GM12865 (cell line): Measurements from ENCODE around the gene CEP192.
"Not testable (repeated sequence)": the region's sequence is repeated elsewhere in the genome, so short reads cannot be mapped to it uniquely, and the experiment has no call there.

Experiments used
- DNase-seq: peaks from one replicate; pipeline ENCODE4 v3.0.0; 2010; ENCODE audit warnings: low read depth
- H3K4me3 ChIP-seq: 2 replicates; pipeline ENCODE4 v1.5.1; 2011; ENCODE audit warnings: mild to moderate bottlenecking, low read depth, low read length, control low read depth
- CTCF ChIP-seq: IDR thresholded peaks from 2 replicates; pipeline ENCODE4 v1.5.1; 2011; ENCODE audit warnings: low read length, control low read depth, low read depth, inconsistent platforms; ENCODE audit not compliant: insufficient read depth; ENCODE audit errors: missing control alignments

The CEP192 gene

GRCh38 chr18:13077473-13077872 is 86.3 kb downstream of the CEP192 start:
- no peak for DNase-seq
- no peak overlapping the region for H3K4me3 ChIP-seq
- no peak for TF ChIP-seq CTCF

- not testable (repeated sequence) for H3K4me3 ChIP-seq, DNase-seq
Measured at GRCh38 chr18:13078065-13078464, 86.9 kb downstream of the CEP192 start.

DNA sequence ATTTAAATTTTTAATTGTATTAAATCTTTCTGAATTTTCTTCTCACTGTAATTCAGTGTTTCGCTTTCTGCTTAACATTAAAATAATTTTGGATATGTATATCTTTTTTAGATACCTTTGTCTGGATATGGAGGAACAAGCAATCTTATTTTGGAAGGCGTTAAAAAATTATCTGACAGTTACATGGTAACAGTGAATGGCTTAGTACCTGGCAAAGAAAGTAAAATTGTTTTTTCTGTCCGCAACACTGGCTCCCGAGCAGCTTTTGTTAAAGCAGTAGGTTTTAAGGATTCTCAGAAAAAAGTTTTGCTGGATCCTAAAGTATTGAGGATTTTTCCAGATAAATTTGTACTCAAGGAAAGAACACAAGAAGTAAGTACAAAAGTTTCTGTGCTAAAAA is 95.7 kb downstream of the CEP192 start:
- no peak for TF ChIP-seq CTCF
- H3K4me3 ChIP-seq = no peak overlapping the region
- DNase-seq = no peak

DNA sequence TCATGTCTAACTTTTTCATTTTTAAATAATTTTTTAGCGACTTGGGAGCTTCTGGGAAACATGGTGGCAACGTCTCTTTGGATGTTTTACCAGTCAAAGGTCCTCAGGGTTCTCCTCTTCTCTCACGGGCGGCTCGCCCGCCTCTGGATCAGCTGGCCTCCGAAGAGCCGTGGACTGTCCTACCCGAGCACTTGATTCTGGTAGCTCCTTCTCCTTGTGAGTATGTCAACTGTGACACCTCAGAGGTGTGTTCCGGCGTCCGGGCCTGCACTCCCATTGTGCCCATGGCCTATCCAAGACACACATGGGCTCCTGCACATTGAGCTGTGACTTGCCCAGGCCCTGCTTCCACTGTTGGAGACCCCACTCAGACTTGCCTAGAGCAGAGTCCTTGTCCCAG is 104.3 kb downstream of the CEP192 start:
- H3K4me3 ChIP-seq = no peak overlapping the region
- no peak for DNase-seq
- TF ChIP-seq CTCF = no peak

GRCh38 chr18:13096232-13096631 is 105.1 kb downstream of the CEP192 start:
- TF ChIP-seq CTCF = no peak
- no peak overlapping the region for H3K4me3 ChIP-seq
- no peak for DNase-seq

DNA sequence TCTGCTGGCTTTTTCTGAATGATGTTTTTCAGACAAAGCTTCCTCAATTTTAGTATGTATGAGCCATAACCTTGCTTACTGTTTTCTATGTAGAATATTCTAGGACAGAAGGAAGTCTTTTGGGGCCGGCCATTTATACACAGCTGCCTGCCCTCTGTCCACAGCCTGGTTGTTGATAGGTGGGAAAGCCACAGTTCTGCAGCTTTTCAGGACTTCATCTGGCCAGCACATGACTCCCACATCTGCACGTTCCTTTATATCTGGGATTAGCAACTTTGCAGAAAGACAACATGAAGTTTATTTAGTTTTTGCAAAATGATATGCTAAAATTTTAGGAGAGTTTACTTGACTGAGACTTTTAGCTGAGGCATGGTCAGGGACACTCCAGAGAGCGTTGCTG is 105.6 kb downstream of the CEP192 start:
- no peak for DNase-seq

GRCh38 chr18:13098104-13098503 is 106.9 kb downstream of the CEP192 start:
- not testable (repeated sequence) for H3K4me3 ChIP-seq, DNase-seq

More for the DNA sequence above, 105.6 kb downstream of the CEP192 start:
- H3K4me3 ChIP-seq = no peak overlapping the region
- no peak for TF ChIP-seq CTCF

DNA sequence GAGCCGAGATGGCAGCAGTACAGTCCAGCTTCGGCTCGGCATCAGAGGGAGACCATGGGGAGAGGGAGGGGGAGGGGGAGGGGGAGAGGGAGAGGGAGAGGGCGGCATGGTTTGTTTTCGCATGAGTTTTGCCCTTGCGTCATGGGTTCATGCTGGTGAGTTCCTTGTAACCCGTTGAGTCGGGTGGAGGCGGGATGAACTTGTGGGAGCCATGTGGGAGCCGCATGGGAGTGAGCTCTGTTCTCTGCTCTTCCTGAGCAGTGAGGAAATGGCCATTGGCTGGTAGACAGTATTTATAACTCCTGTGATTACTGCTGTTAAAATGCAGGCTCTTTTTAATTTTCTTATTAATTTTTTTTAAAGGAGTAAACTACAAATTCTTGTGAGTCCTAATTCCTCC is 108.0 kb downstream of the CEP192 start:
- no peak for TF ChIP-seq CTCF
- DNase-seq = no peak
- H3K4me3 ChIP-seq = no peak overlapping the region
